ENCODE data around the gene RNF150.
A peak's percentile ranks its signal among the peaks of the same experiment; 100 is the strongest.

The RNF150 gene

GRCh38 chr4:140903522-140904475 is 229.5 kb downstream of the RNF150 start:
- no peak for DNase-seq

DNA sequence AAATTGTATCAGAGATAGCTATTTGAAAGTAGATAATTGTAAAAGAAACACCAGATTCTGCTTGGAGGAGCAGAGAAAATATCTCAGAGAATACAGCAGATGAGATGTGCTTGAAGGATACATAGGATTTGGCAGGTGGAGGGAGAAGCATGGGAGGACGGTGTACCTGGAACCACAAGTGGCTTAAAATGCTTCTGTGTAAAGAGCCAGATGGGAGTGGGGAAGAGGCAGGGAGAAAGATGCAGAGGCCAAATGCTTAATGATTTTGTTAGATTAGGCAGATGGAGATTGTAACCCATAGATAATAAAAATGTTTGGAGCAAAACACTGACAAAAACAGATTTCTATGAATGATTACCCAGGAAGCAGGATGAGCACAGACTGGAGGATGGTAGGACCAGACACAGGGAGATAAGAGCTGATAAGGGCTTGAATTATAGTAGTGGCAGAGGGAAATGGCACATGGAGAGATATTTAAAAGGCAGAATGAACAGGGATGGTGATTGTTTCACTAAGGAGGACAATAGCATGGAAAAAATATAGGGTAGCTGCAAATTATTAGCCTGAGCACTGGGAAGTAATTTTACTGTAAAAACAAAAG is 231.4 kb downstream of the RNF150 start:
- DNase-seq = no peak

GRCh38 chr4:140893939-140894338 is 239.3 kb downstream of the RNF150 start:
- no peak for DNase-seq

DNA sequence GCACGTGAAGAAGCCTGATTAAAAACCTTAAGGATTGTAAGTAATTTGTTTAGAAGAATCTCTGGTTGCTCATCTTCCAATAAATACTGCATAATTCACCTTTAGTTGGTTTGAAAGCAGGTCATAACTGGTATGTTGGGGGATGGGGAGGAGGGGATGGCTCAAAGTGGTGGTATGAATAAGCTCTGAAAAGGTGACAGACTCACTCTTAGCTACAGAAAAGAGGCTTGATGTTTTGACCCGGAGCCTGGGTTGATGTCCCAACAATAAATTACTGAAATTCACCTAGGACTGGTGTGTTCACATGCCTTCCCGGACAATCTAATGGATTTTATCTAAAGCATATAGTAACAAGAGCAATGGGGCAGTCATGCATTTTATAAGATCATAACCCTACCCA is 245.2 kb downstream of the RNF150 start:
- no peak for DNase-seq

DNA sequence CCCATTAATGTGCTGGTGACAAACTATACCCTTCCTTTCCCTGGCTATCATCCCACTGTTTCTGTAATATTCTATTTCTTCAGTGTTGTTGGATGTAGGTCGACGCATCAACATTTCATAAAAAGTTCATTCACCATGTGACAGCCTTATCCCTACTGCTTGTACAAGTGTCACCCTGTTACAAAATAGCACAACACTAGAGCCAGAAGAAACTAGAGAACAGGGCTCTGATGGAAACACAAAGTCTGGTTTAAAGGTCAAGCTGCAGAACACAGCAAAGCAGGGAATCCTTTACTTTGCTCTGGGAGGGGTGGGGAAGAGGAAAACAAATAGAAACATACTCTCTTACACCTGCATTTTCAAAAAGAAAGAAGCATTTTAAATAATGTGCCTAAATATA is 245.8 kb downstream of the RNF150 start:
- DNase-seq = no peak

DNA sequence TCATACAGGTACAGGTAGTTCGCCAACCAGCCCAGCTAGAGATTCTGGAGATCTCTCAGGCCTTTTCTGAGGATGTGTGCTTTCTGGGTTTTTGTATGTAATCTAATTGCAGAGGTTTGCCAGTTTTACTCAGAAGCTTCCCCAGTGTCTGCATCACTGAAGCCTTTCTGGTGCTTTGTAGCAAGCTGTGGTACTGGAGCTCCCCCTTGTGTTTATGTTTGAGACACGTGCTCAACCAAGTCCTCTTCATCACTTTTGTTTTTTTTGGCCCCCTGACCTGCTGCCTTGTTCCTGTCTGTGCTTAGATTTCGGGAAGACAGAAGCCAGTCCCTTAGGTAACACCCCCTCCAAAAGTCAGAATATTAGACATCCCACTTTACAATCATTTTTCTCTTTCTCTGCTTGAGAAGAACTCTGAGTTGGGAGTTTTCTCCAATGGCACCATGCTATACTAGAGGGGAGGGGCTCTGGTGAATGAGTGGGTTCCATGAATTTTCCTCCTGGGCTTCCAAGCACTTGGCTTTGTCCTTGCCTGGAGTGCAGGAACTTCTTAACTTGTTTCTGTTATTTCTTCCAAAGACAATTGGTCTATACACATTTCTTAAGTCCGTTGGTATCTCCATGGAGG is 248.7 kb downstream of the RNF150 start:
- DNase-seq = peak; percentile 69

GRCh38 chr4:140877781-140878180 is 255.5 kb downstream of the RNF150 start:
- no peak for DNase-seq

DNA sequence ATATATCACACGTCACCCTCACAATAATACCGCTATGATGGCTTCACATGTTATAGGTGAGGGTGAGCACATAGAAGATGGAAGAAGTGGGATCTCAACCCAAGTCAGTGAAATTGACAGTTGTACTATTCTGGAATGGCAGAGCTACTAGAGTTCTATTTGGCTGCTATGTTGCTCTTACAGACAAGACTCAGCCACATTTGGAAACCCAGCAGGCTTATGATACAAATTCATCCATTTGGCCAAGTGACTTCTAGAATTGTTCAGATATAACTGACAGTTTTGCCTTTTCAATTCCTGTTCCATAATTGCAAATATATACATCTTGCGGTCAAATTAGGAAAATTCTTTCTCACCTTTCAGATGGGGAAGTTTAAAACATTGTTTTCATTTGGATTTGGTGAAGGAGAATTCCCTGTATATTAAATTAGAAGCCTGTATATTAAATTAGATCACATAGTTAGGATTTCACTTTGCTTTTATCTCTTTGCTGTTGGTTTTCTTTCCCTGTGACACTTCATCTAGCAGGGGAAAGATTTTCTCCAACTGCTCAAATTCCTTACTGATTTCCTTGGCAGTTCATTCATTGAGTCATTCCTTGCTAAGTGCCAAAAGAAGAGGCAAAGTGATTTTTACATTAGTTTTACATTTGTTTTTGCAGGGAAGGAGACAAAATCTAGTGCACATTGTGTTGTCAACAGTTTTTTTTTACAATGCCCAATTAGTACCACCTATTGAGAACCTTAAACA is 256.5 kb downstream of the RNF150 start:
- no peak for DNase-seq

DNA sequence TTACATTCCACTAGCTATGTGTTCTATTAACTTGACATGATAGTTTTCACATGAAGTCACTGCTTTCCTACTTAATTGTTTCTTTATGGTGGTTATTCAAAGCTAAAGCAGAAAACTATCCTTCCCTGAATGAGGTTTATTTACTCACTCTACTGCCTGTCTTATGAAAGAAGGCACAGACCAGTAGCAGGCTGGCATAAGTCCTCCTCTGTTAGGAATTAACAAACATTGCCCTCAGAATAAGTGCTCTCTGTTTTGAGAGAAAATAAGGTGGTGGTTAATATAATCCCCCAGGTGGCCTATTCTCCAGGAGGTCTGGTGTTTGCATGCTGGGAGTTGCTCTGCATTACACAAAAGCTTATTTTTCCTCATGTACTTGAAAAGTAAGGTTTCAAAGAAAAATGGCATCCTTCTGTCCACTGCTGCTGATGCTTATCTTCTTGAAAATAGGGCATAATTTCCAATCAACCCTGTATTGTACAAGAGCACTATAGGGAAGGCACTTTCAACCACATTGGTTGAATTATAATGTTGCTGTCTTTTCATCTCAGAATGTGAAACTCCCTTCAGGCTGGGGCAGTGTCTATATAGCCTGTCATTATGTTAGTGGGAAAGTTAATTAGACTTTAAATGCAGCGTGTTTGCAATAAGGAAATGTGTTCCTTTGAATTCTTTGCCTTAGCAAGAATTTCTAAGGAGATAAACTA is 257.4 kb downstream of the RNF150 start:
- DNase-seq = no peak

DNA sequence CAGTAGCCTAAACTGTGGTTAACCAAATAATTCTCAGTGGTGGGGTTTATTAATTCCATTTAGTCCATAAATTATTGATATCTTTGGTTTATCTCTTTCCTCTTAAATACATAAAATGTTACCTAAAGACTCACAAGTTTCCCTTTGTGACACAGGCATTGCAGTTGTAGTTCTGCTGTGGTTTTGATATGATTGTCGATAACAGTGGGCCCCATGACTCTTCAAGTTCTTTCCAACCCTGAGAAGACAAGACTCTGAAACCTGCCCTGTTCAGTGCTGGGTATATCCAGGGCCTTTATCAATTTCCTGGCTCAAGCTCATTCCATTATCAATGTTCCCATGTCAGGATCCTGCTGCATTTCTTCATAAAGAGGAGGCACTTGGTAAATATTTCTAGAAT is 259.2 kb downstream of the RNF150 start:
- no peak for DNase-seq

- DNase-seq = no peak
Measured at GRCh38 chr4:140871368-140871767, 261.9 kb downstream of the RNF150 start.

DNA sequence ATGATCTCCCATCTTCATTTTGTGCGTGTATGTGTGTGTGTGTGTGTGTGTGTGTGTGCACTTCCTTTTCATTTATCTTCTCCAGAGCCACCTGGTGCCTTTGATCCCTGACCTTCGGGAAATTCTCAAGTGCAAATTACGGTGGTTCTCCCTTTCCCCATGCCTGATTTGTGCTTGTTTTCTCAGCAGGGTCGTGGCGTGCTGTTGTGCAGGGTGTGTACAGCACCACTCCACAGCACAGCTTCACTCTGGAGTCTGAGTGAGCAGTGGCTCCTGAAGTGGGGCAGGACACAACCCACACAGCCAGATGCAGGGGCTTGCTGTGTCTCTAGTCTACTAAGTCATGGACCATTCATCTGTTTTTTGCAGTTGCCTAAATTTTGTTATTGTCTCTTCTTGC is 262.8 kb downstream of the RNF150 start:
- DNase-seq = no peak

- DNase-seq = no peak
Measured at GRCh38 chr4:140869446-140869845, 263.8 kb downstream of the RNF150 start.

DNA sequence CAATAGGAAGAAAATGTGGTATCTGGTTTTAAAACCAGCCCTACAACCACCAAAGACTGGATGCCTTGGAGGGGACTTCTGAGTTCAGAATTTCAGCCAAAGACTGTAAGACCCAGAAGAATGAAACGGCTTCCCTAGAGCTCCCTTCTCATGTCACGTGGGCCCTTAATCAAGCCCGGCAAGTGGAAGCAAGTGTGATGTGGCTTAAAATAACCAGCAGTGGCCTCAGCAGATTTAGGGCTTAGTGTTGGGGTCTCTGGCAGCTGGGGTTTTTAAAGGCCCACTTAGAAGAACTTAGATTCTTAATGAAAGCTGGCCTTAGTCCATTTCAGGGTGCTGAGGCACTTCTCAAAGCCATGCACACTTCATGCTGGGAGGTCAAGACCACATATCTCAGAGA is 265.9 kb downstream of the RNF150 start:
- DNase-seq = no peak

GRCh38 chr4:140866492-140867005 is 266.7 kb downstream of the RNF150 start:
- DNase-seq = no peak

DNA sequence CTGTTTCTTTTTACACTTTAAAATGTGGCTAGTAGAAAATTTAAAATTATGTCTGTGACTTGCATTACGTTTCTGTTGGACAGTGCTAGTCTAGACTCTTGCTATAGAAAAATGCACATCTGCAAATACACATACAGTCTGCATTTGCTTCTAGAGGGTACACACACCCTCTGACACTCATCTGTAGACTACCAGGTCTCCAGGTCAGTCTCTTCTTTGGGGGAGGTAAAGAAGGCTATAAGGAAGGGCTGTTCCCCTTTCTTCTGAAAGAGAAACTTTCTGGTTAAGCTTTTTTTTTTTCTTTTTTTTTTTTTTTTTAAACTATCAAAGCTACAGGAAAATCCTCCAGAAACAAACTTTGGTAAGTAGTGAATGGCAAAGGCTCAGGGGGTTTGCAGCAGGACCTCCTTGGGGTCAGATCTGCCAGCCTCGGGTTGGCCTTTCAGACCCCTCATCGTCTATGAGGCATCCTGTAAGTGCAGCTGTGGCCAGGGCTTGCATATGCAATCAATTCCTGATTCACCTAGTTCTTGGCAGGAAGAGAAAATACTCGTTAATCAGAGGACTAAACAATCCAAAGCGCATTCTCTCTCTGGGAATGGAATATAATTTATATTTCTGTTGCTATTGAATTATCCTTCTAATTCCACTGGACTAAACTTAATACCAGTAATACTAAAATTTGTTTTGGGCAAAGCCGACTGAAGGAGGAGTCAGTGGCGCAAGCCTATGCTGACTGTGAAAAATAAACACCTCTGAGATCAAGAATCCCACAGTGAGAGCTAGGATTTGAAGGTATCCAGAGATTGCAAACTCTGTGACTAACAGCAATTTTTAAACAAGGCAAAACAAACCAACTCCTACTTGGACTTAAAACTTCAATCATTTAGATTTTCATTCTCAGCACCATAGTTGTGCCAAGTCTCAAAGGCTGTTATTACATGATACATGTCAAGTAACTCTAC is 267.7 kb downstream of the RNF150 start:
- no peak for DNase-seq

DNA sequence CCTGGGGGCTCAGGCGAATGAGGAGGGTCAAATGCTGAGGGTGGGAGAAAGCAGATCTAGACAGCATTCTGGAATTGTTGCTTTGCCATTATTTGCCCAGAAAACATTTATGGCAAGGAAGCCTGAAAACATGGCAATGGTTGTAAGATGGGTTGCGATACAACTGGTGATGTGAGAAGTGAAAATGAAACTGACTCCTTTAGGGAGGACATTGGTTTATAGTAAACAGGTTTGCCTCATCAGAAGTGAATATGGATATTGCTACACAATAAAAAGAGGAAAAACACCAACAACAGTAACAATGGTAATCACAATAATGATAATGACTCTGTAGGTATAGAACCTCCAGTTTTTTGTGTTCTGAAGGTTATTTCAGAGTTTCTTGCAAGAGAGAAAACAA is 270.1 kb downstream of the RNF150 start:
- peak; percentile 33 for DNase-seq

DNA sequence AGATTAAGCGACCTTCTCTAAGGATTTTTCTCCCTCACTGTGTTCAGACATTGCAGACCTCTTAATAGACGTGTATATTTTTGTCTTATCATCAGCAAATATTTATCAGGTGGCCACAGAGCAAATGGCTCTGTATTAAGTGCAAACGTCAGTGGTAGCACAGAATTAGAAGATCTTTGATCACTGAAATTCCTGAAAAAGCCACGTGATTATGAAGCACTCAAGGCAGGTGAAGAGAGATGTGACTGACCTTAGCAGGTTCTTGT is 271.2 kb downstream of the RNF150 start:
- DNase-seq = no peak

DNA sequence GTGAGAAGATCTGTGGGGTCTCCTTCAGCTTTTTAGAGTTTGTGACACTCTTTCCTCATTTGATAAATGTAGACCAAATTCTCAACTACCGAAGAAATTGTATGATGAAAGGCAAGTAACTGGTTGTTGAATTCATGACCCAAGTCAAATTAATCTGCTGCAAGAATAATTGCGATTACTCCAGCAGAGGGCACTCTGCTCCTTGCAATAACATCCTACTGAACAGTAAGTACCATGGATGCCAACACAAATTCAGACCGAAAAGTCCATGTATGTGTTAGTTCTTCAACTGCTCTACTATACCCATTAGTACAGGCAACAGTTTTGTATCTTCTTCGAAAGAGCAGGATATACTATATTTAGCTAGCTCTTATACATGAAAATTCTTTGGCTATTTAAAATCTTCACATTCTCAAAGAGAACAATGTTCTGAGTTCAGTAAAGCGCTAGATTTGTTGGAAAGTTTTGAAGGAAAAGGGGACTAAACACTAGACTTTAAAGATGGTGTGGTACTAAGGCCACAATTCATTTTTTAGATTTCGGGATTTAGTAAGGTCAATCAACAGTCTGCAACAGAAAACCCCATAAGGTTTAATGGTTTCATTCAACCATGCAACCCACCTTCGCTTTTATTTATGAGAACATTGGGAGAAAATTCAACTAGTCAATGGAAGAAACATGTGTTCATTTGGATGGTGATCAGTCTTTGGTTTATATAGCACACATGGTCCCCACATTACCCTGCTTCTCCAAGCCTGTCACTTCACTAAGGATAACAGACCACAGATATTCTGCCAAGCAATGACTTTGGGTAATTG is 271.7 kb downstream of the RNF150 start:
- peak; percentile 70 for DNase-seq

- DNase-seq = no peak
Measured at GRCh38 chr4:140858897-140859296, 274.4 kb downstream of the RNF150 start.
